Spleen (tissue), 11 donors: ENCODE data around the gene TMEM164. TPM values are rescaled to one million over a fixed set of nuclear protein-coding genes. Genes with fewer than 3 reads are reported as not detected.

Experiments
- DNase-seq: peaks from one replicate; pipeline ENCODE4 v3.0.0-alpha.2; 2020
- H3K27ac ChIP-seq, 8 donors: fragments of 200-600 bp; sonication (generic) in 7 of 8; 1 replicate in 4 of 8; 2 replicates in 4 of 8; pipeline versions ENCODE4 v1.5.0 to v1.8.0; 2016 to 2021; ENCODE audit warnings: inconsistent platforms in 4 of 8, mild to moderate bottlenecking in 4 of 8, moderate library complexity in 1 of 8
- H3K27me3 ChIP-seq, 7 donors: fragments of 200-600 bp; sonication (generic) in 6 of 7; replicated peaks in 1 of 7; 1 replicate in 4 of 7; 2 replicates in 3 of 7; pipeline versions ENCODE4 v1.5.0 to v1.8.0; 2016 to 2021; ENCODE audit warnings: inconsistent platforms in 3 of 7, mild to moderate bottlenecking in 1 of 7
- H3K36me3 ChIP-seq, 6 donors: fragments of 200-600 bp; sonication (generic) in 5 of 6; 1 replicate in 4 of 6; 2 replicates in 2 of 6; pipeline versions ENCODE4 v1.5.0 to v1.8.0; 2016 to 2021; ENCODE audit warnings: inconsistent platforms in 2 of 6
- H3K4me1 ChIP-seq, 6 donors: fragments of 200-600 bp; sonication (generic) in 5 of 6; 1 replicate in 3 of 6; 2 replicates in 3 of 6; pipeline versions ENCODE4 v1.5.0 to v1.8.0; 2016 to 2021; ENCODE audit warnings: inconsistent platforms in 3 of 6
- H3K4me3 ChIP-seq, 8 donors: fragments of 200-600 bp; sonication (generic) in 7 of 8; 1 replicate in 4 of 8; 2 replicates in 4 of 8; pipeline versions ENCODE4 v1.5.0 to v1.8.0; 2016 to 2021; ENCODE audit warnings: inconsistent platforms in 4 of 8, mild to moderate bottlenecking in 4 of 8, moderate library complexity in 2 of 8
- H3K9me3 ChIP-seq, 8 donors: fragments of 200-600 bp; sonication (generic) in 7 of 8; 1 replicate in 4 of 8; 2 replicates in 4 of 8; pipeline versions ENCODE4 v1.5.0 to v1.8.0; 2016 to 2021; ENCODE audit warnings: inconsistent platforms in 4 of 8
- POLR2A ChIP-seq, 3 donors: fragments of 450-650 bp; IDR thresholded peaks; one replicate each; pipeline ENCODE4 v1.5.1; 2017; ENCODE audit warnings: antibody characterized with exemption in 3 of 3, mild to moderate bottlenecking in 1 of 3
- POLR2AphosphoS5 ChIP-seq, 3 donors: sonication (generic); formaldehyde crosslinking; IDR thresholded peaks; one replicate each; pipeline ENCODE4 v1.5.1; 2017; ENCODE audit warnings: antibody characterized with exemption in 3 of 3
- WGBS, 5 donors: extraction: QIAGEN DNeasy Blood & Tissue Kit in 3 of 5; methylation state at CpG; one replicate each; pipeline versions ENCODE4 v1.1.5 to v1.1.7; 2013 to 2018; 5-methylcytosine and 5-hydroxymethylcytosine counted together
- intact Hi-C: fragments of 100-400 bp; cut with DNase I; formaldehyde crosslinking; loops from one replicate; pipeline ENCODE4 v1.15.0; 2023; ENCODE audit warnings: low total_unique reads
- polyA plus RNA-seq, 3 donors: library from polyadenylated mRNA; stranded (reverse); fragments of 200-250 nt; gene quantifications; one replicate each; pipeline ENCODE4 v1.2.1, GENCODE V29; 2013
- total RNA-seq, 7 donors: library from RNA; depleted of rRNA in 3 of 7; stranded (reverse); fragments of >200 nt in 3 of 7; fragmentation: NEBNext Ultra II Directional in 4 of 7; extraction: Animal tissue kit (Norgen Biotek cat#: 25700) in 4 of 7; gene quantifications; one replicate each; pipeline versions ENCODE4 v1.1.0 to v1.2.1, GENCODE V29; 2016 to 2021
- TF ChIP-seq, protein P1 (sequence below), 11 experiments: fragments of 200-600 bp in 7 of 11; fragments of 450-650 bp in 4 of 11; sonication (generic) in 4 of 11; IDR thresholded peaks in 8 of 11; conservative IDR thresholded peaks in 3 of 11; 1 replicate in 7 of 11; 2 replicates in 4 of 11; pipeline versions ENCODE4 v1.4.0 to v1.8.0; 2016 to 2021; ENCODE audit warnings: antibody characterized with exemption in 11 of 11, inconsistent platforms in 4 of 11, mild to moderate bottlenecking in 1 of 11
- donor health status: healthy with polysubstance abuse.
- donor health status: DM: no; HTN: no; CAD: no; lungs with moderate emphysema.
- donor health status: DM: no; HTN: no; CAD: no.
- donor health status: Bipolar disorder and iron deficiency.
- donor health status: healthy.
- donor health status: DM: no; HTN: no; CAD: no.
- donor health status: DM: yes; HTN: yes; CAD: no.

The TMEM164 gene
- total and polyA plus RNA-seq, 10 donors, result 3.9 to 29.7 (median 24.3) TPM

DNA sequence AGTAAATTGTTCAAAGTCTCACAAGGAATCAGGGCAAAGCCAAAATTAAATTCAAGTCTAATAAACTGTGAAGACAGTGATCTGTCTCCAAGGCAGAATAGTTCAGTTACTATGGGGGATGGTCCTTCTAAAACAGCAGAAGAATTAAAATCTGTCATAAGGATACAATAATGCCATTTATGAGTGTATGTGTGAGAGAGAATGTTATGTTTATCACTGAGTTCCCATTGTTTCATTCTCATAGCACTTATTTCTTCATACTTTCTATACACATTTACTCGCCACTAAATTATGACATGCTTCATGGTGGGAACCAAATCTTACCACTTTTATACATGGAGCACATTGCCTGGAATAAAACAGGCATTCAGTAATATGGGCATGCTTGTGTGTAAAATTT, 212.5 kb downstream of the TMEM164 start:
- TF ChIP-seq POLR2AphosphoS5 (IDR thresholded peaks at IDR 0.05), result no peak
- TF ChIP-seq POLR2A (IDR thresholded peaks at IDR 0.05), result no peak
- TF ChIP-seq, protein P1, sequence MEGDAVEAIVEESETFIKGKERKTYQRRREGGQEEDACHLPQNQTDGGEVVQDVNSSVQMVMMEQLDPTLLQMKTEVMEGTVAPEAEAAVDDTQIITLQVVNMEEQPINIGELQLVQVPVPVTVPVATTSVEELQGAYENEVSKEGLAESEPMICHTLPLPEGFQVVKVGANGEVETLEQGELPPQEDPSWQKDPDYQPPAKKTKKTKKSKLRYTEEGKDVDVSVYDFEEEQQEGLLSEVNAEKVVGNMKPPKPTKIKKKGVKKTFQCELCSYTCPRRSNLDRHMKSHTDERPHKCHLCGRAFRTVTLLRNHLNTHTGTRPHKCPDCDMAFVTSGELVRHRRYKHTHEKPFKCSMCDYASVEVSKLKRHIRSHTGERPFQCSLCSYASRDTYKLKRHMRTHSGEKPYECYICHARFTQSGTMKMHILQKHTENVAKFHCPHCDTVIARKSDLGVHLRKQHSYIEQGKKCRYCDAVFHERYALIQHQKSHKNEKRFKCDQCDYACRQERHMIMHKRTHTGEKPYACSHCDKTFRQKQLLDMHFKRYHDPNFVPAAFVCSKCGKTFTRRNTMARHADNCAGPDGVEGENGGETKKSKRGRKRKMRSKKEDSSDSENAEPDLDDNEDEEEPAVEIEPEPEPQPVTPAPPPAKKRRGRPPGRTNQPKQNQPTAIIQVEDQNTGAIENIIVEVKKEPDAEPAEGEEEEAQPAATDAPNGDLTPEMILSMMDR (IDR thresholded peaks at IDR 0.05 in 8 of 11, conservative IDR thresholded peaks at IDR 0.05 in 3 of 11), result no peak
- Histone ChIP-seq H3K4me1 (no peaks in the 10 kb centered on the region), H3K36me3 (no peaks in the 10 kb centered on the region), H3K27me3 (no peaks in the 10 kb centered on the region), H3K27ac (no peak overlapping the region), H3K4me3 (no peak overlapping the region), H3K9me3 (no peaks in the 10 kb centered on the region)
- 66 to 100% (median 88%) methylated on average over 1 of the region's 1 CpG for WGBS, 5 donors
- intact Hi-C loops, result no loop called here
- DNase-seq, result no peak

DNA sequence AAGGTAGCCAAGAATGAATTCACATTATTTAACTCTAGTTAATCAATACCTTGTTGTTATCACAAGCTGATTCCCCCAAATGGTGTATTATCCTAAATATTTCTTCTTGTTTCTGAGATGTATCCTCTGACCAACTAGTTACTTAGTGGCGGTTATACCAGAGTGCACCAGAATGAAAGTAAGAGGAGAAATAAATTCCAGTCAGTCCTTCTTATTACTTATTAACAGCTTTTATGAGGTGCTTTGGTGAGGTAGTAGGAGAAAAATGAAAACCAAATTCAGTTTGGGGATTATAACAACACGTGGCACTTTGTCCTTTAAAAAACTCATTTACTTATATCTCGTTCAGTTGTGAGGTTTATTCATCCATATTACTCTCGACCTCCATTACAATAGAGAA, 213.1 kb downstream of the TMEM164 start:
- TF ChIP-seq, protein P1 (IDR thresholded peaks at IDR 0.05 in 8 of 11, conservative IDR thresholded peaks at IDR 0.05 in 3 of 11), result no peak
- TF ChIP-seq POLR2AphosphoS5 (IDR thresholded peaks at IDR 0.05) (no peak), POLR2A (IDR thresholded peaks at IDR 0.05) (no peak)
- no peaks in the 10 kb centered on the region for H3K9me3 ChIP-seq
- H3K36me3 ChIP-seq, result no peaks in the 10 kb centered on the region
- 71 to 99% (median 96%) methylated on average over 4 of the region's 4 CpGs for WGBS, 5 donors
- no peaks in the 10 kb centered on the region for H3K27me3 ChIP-seq
- DNase-seq, result no peak
- H3K27ac ChIP-seq, result no peak overlapping the region
- H3K4me1 ChIP-seq, result no peaks in the 10 kb centered on the region
- intact Hi-C loops, result no loop called here
- no peak overlapping the region for H3K4me3 ChIP-seq

DNA sequence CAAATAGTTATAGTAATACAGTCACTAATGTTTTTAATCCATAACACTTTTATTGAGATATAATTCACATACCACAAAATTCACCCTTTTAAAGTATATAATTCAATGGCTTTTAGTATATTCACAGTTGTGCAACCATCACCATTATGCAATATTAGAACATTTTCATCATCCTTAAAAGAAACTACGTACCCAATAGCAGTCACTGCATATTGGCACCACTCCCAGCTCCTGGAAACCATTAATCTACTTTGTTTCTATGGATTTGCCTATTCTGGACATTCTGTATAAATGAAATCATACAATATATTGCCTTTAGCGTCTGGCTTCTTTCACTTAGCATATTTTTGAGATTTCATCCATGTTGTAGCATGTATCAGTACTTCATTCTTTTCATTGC, 215.7 kb downstream of the TMEM164 start:
- Histone ChIP-seq H3K27ac (no peak overlapping the region), H3K4me3 (no peak overlapping the region), H3K4me1 (no peaks in the 10 kb centered on the region), H3K36me3 (no peaks in the 10 kb centered on the region), H3K9me3 (no peaks in the 10 kb centered on the region), H3K27me3 (no peaks in the 10 kb centered on the region)
- DNase-seq, result no peak
- intact Hi-C loops, result no loop called here
- TF ChIP-seq POLR2A (IDR thresholded peaks at IDR 0.05), result no peak
- WGBS, 5 donors, result 60 to 85% (median 70%) methylated on average over 2 of the region's 2 CpGs

DNA sequence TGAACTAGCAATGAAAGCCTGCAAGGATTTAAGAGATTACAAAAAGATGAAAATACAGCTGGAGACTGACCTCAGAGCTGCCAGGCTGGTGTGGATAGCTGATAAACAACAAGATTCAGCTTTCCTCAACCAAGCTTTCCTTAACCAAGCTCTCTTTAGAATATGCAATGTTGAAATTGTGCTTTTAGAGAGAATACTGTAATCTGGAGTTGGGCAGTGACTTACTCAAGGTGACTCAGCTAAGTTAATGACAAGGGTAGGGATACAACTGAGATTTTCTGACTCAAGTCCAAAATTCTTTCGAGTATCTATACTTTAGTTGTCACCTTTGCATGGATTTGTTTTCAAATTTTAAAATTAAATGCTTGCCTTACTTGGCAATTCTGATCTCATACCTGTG, 217.0 kb downstream of the TMEM164 start:
- DNase-seq, result no peak
- no peaks in the 10 kb centered on the region for H3K36me3 ChIP-seq
- no peak overlapping the region for H3K27ac ChIP-seq
- H3K9me3 ChIP-seq, result no peaks in the 10 kb centered on the region
- intact Hi-C loops, result no loop called here
- no peaks in the 10 kb centered on the region for H3K27me3 ChIP-seq
- 52 to 95% (median 81%) methylated on average over 1 of the region's 1 CpG for WGBS, 5 donors
- TF ChIP-seq POLR2AphosphoS5 (IDR thresholded peaks at IDR 0.05), result no peak
- TF ChIP-seq, protein P1 (IDR thresholded peaks at IDR 0.05 in 8 of 11, conservative IDR thresholded peaks at IDR 0.05 in 3 of 11), result no peak
- no peak for TF ChIP-seq POLR2A (IDR thresholded peaks at IDR 0.05)
- H3K4me3 ChIP-seq, result no peak overlapping the region
- no peaks in the 10 kb centered on the region for H3K4me1 ChIP-seq
